ENCODE measurements around the gene KCTD11. TPM values are rescaled to one million over a fixed set of nuclear protein-coding genes. Genes with fewer than 3 reads are reported as not detected.
A peak's percentile ranks its signal among the peaks of the same experiment; 100 is the strongest.

Gene KCTD11
- total and polyA plus RNA-seq, 2 experiments from 2014 or later: 14.0 to 15.9 TPM

- Histone ChIP-seq H3K36me3 (no peaks in the 10 kb centered on the region), H3K27ac (peak overlapping the region; percentile 80), H3K4me3 (peak overlapping the region; percentile 53), H3K9me3 (ENCODE audit: low read depth) (no peaks in the 10 kb centered on the region), H3K27me3 (no peaks in the 10 kb centered on the region), H3K4me1 (ENCODE audit: low read depth) (peaks cover 11% of the 10 kb centered on the region)
- no peak for DNase-seq (ENCODE audit: low read depth in 1 of 2, low spot score in 1 of 2)
- no peak for TF ChIP-seq CTCF (IDR thresholded peaks at IDR 0.05; ENCODE audit: low read depth, low read length)
Measured at GRCh38 chr17:7403043-7403726, 51.2 kb downstream of the KCTD11 start.

GRCh38 chr17:7403727-7403976, 51.7 kb downstream of the KCTD11 start:
- Histone ChIP-seq H3K36me3 (no peaks in the 10 kb centered on the region), H3K9me3 (ENCODE audit: low read depth) (no peaks in the 10 kb centered on the region)

GRCh38 chr17:7403977-7404736, 52.2 kb downstream of the KCTD11 start, which contains the start of gene TMEM256:
Gene TMEM256, minus strand, starts transcription at chr17:7404097. Its CDS starts 13 bp downstream, at chr17:7404084.
- DNase-seq (ENCODE audit: low read depth in 1 of 2, low spot score in 1 of 2): peak; percentile 100
- Histone ChIP-seq H3K27me3 (no peaks in the 10 kb centered on the region), H3K9me3 (ENCODE audit: low read depth) (no peaks in the 10 kb centered on the region), H3K36me3 (no peaks in the 10 kb centered on the region), H3K4me1 (ENCODE audit: low read depth) (peaks cover 11% of the 10 kb centered on the region), H3K4me3 (peak within 1 kb of the TSS; percentile 61), H3K27ac (peak within 1 kb of the TSS; percentile 80)
- TF ChIP-seq CTCF (IDR thresholded peaks at IDR 0.05; ENCODE audit: low read depth, low read length): no peak

More at GRCh38 chr17:7403727-7403976, 51.7 kb downstream of the KCTD11 start:
- Histone ChIP-seq H3K27me3 (no peaks in the 10 kb centered on the region), H3K4me1 (ENCODE audit: low read depth) (peaks cover 11% of the 10 kb centered on the region), H3K27ac (peak overlapping the region; percentile 80), H3K4me3 (peak overlapping the region; percentile 53)
- TF ChIP-seq CTCF (IDR thresholded peaks at IDR 0.05; ENCODE audit: low read depth, low read length): no peak
- DNase-seq (ENCODE audit: low read depth in 1 of 2, low spot score in 1 of 2): no peak

Other genes with a start within 250 kb of the KCTD11 start
Only the 30 nearest of the 36 such genes appear.
- 19.8 and 20.2 TPM in 2 replicates for gene ASGR1, start 172.8 kb upstream of the KCTD11 start, total RNA-seq
- 19.2 and 21.7 TPM in 2 replicates for gene ASGR1, start 172.8 kb upstream of the KCTD11 start, polyA plus RNA-seq
- gene DLG4, start 132.3 kb upstream of the KCTD11 start, total RNA-seq: 32.9 and 40.6 TPM in 2 replicates
- gene DLG4, start 132.3 kb upstream of the KCTD11 start, polyA plus RNA-seq: 6.8 and 7.4 TPM in 2 replicates
- 291 and 364 TPM in 2 replicates for gene ACADVL, start 132.2 kb upstream of the KCTD11 start, total RNA-seq
- gene ACADVL, start 132.2 kb upstream of the KCTD11 start, polyA plus RNA-seq: 573 and 681 TPM in 2 replicates
- gene DVL2, start 117.6 kb upstream of the KCTD11 start, total RNA-seq: 87.4 and 121 TPM in 2 replicates
- gene DVL2, start 117.6 kb upstream of the KCTD11 start, polyA plus RNA-seq: 79.2 and 80.3 TPM in 2 replicates
- 53.5 and 57.7 TPM in 2 replicates for gene PHF23, start 112.7 kb upstream of the KCTD11 start, total RNA-seq
- gene PHF23, start 112.7 kb upstream of the KCTD11 start, polyA plus RNA-seq: 53.9 and 65.0 TPM in 2 replicates
- 517 and 760 TPM in 2 replicates for gene GABARAP, start 109.7 kb upstream of the KCTD11 start, total RNA-seq
- gene GABARAP, start 109.7 kb upstream of the KCTD11 start, polyA plus RNA-seq: 772 and 773 TPM in 2 replicates
- gene CTDNEP1, start 100.4 kb upstream of the KCTD11 start, total RNA-seq: 76.0 and 78.3 TPM in 2 replicates
- 92.5 and 98.6 TPM in 2 replicates for gene CTDNEP1, start 100.4 kb upstream of the KCTD11 start, polyA plus RNA-seq
- 54.5 and 68.8 TPM in 2 replicates for gene ELP5, start 99.9 kb upstream of the KCTD11 start, total RNA-seq
- gene ELP5, start 99.9 kb upstream of the KCTD11 start, polyA plus RNA-seq: 62.3 and 82.9 TPM in 2 replicates
- gene CLDN7, start 89.7 kb upstream of the KCTD11 start, total RNA-seq: 0.32 and 0.51 TPM in 2 replicates
- 0.83 and 0.99 TPM in 2 replicates for gene CLDN7, start 89.7 kb upstream of the KCTD11 start, polyA plus RNA-seq
- gene SLC2A4, start 70.4 kb upstream of the KCTD11 start, total RNA-seq: 36.3 and 42.6 TPM in 2 replicates
- 23.4 and 32.7 TPM in 2 replicates for gene SLC2A4, start 70.4 kb upstream of the KCTD11 start, polyA plus RNA-seq
- 27.8 and 56.2 TPM in 2 replicates for gene YBX2, start 57.5 kb upstream of the KCTD11 start, total RNA-seq
- gene YBX2, start 57.5 kb upstream of the KCTD11 start, polyA plus RNA-seq: 20.9 and 32.7 TPM in 2 replicates
- gene EIF5A, start 44.5 kb upstream of the KCTD11 start, total RNA-seq: 319 and 545 TPM in 2 replicates
- gene EIF5A, start 44.5 kb upstream of the KCTD11 start, polyA plus RNA-seq: 719 and 988 TPM in 2 replicates
- gene GPS2, start 36.8 kb upstream of the KCTD11 start, total RNA-seq: 59.9 and 76.2 TPM in 2 replicates
- gene GPS2, start 36.8 kb upstream of the KCTD11 start, polyA plus RNA-seq: 68.7 and 97.4 TPM in 2 replicates
- gene NEURL4, start 22.8 kb upstream of the KCTD11 start, total RNA-seq: 25.3 and 32.4 TPM in 2 replicates
- gene NEURL4, start 22.8 kb upstream of the KCTD11 start, polyA plus RNA-seq: 12.2 and 15.5 TPM in 2 replicates
- 1.4 and 6.9 TPM in 2 replicates for gene ACAP1, start 15.6 kb upstream of the KCTD11 start, total RNA-seq
- 25.9 and 32.1 TPM in 2 replicates for gene ACAP1, start 15.6 kb upstream of the KCTD11 start, polyA plus RNA-seq
- gene TMEM95, start 3.0 kb downstream of the KCTD11 start, total RNA-seq: not detected in 2 replicates
- not detected in 2 replicates for gene TMEM95, start 3.0 kb downstream of the KCTD11 start, polyA plus RNA-seq
- gene TNK1, start 28.9 kb downstream of the KCTD11 start, total RNA-seq: 1.3 and 2.6 TPM in 2 replicates
- 2.9 and 4.3 TPM in 2 replicates for gene TNK1, start 28.9 kb downstream of the KCTD11 start, polyA plus RNA-seq
- gene PLSCR3, start 42.4 kb downstream of the KCTD11 start, total RNA-seq: 25.9 and 33.4 TPM in 2 replicates
- 39.1 and 40.3 TPM in 2 replicates for gene PLSCR3, start 42.4 kb downstream of the KCTD11 start, polyA plus RNA-seq
- gene TMEM256, start 51.9 kb downstream of the KCTD11 start, total RNA-seq: 85.4 and 122 TPM in 2 replicates
- gene TMEM256, start 51.9 kb downstream of the KCTD11 start, polyA plus RNA-seq: 117 and 193 TPM in 2 replicates
- 14.8 and 26.3 TPM in 2 replicates for gene NLGN2, start 55.7 kb downstream of the KCTD11 start, total RNA-seq
- 5.2 and 8.4 TPM in 2 replicates for gene NLGN2, start 55.7 kb downstream of the KCTD11 start, polyA plus RNA-seq
- gene SPEM1, start 68.2 kb downstream of the KCTD11 start, total RNA-seq: not detected in 2 replicates
- gene SPEM1, start 68.2 kb downstream of the KCTD11 start, polyA plus RNA-seq: not detected in 2 replicates
- gene SPEM2, start 73.5 kb downstream of the KCTD11 start, total RNA-seq: not detected in 2 replicates
- gene SPEM2, start 73.5 kb downstream of the KCTD11 start, polyA plus RNA-seq: not detected in 2 replicates
- not detected in 2 replicates for gene SPEM3, start 76.7 kb downstream of the KCTD11 start, total RNA-seq
- not detected in 2 replicates for gene SPEM3, start 76.7 kb downstream of the KCTD11 start, polyA plus RNA-seq
- 10.7 and 12.1 TPM in 2 replicates for gene TMEM102, start 83.3 kb downstream of the KCTD11 start, total RNA-seq
- 7.9 and 10.9 TPM in 2 replicates for gene TMEM102, start 83.3 kb downstream of the KCTD11 start, polyA plus RNA-seq
- 51.9 and 56.8 TPM in 2 replicates for gene FGF11, start 87.3 kb downstream of the KCTD11 start, total RNA-seq
- 50.4 and 63.6 TPM in 2 replicates for gene FGF11, start 87.3 kb downstream of the KCTD11 start, polyA plus RNA-seq
- 8.5 and 14.0 TPM in 2 replicates for gene CHRNB1, start 92.9 kb downstream of the KCTD11 start, total RNA-seq
- 28.6 and 34.5 TPM in 2 replicates for gene CHRNB1, start 92.9 kb downstream of the KCTD11 start, polyA plus RNA-seq
- gene ZBTB4, start 127.5 kb downstream of the KCTD11 start, total RNA-seq: 28.5 and 40.4 TPM in 2 replicates
- gene ZBTB4, start 127.5 kb downstream of the KCTD11 start, polyA plus RNA-seq: 17.9 and 26.6 TPM in 2 replicates
- gene SLC35G6, start 129.3 kb downstream of the KCTD11 start, total RNA-seq: not detected in 2 replicates
- gene SLC35G6, start 129.3 kb downstream of the KCTD11 start, polyA plus RNA-seq: 0.10 and 1.9 TPM in 2 replicates
- gene POLR2A, start 132.2 kb downstream of the KCTD11 start, total RNA-seq: 40.7 and 41.3 TPM in 2 replicates
- 53.8 and 62.3 TPM in 2 replicates for gene POLR2A, start 132.2 kb downstream of the KCTD11 start, polyA plus RNA-seq
- gene TNFSF12, start 196.9 kb downstream of the KCTD11 start, total RNA-seq: 4.1 and 11.7 TPM in 2 replicates
- 3.2 and 6.7 TPM in 2 replicates for gene TNFSF12, start 196.9 kb downstream of the KCTD11 start, polyA plus RNA-seq

Data from cardiac muscle cell (in vitro differentiated cells and primary cell).